ENCODE measurements around the gene ABCC8.

The ABCC8 gene

GRCh38 chr11:17383461-17383860 lies 93.2 kb downstream of the ABCC8 start:
- no peaks in the 10 kb centered on the region for H3K4me1 ChIP-seq (ENCODE audit: control insufficient read depth, insufficient read depth, low read length)
- no peaks in the 10 kb centered on the region for H3K27me3 ChIP-seq (ENCODE audit: control insufficient read depth, insufficient read depth, low read length)
- no peak overlapping the region for H3K4me3 ChIP-seq (ENCODE audit: low read length)
- no peak overlapping the region for H3K27ac ChIP-seq (ENCODE audit: low read depth, low read length)
- no peak overlapping the region for H3K9ac ChIP-seq (ENCODE audit: low read length)
- no peaks in the 10 kb centered on the region for H3K36me3 ChIP-seq (ENCODE audit: control insufficient read depth, insufficient read depth, low read length)

- Histone ChIP-seq H3K9ac (ENCODE audit: low read length) (no peak overlapping the region), H3K27ac (ENCODE audit: low read depth, low read length) (no peak overlapping the region), H3K4me3 (ENCODE audit: low read length) (no peak overlapping the region), H3K27me3 (ENCODE audit: control insufficient read depth, insufficient read depth, low read length) (no peaks in the 10 kb centered on the region), H3K4me1 (ENCODE audit: control insufficient read depth, insufficient read depth, low read length) (no peaks in the 10 kb centered on the region), H3K36me3 (ENCODE audit: control insufficient read depth, insufficient read depth, low read length) (no peaks in the 10 kb centered on the region)
Measured at GRCh38 chr11:17382046-17382728, 94.5 kb downstream of the ABCC8 start.

DNA sequence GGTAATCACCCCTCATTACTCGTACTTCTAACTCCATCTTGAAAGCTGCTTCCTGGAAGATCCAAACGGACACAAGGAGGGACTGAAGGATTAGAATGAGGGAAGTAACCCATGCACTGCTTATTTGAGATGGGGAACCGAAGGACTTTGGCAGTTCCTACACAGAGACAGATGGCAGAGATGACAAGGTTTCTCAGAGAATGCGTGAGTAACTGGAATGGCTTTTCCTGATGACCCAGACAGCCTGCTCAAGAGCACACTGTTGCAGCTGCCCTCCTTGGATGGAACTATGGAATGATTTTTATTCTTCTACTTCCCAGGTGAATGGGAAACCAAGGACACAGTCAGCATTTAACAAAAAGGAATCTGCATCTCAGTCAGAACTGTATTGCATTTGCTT lies 95.5 kb downstream of the ABCC8 start:
- Histone ChIP-seq H3K9ac (ENCODE audit: low read length) (no peak overlapping the region), H3K27ac (ENCODE audit: low read depth, low read length) (no peak overlapping the region), H3K4me1 (ENCODE audit: control insufficient read depth, insufficient read depth, low read length) (no peaks in the 10 kb centered on the region), H3K4me3 (ENCODE audit: low read length) (no peak overlapping the region), H3K27me3 (ENCODE audit: control insufficient read depth, insufficient read depth, low read length) (no peaks in the 10 kb centered on the region), H3K36me3 (ENCODE audit: control insufficient read depth, insufficient read depth, low read length) (no peaks in the 10 kb centered on the region)

- Histone ChIP-seq H3K27me3 (ENCODE audit: control insufficient read depth, insufficient read depth, low read length) (no peaks in the 10 kb centered on the region), H3K9ac (ENCODE audit: low read length) (no peak overlapping the region), H3K4me1 (ENCODE audit: control insufficient read depth, insufficient read depth, low read length) (no peaks in the 10 kb centered on the region), H3K27ac (ENCODE audit: low read depth, low read length) (no peak overlapping the region), H3K36me3 (ENCODE audit: control insufficient read depth, insufficient read depth, low read length) (no peaks in the 10 kb centered on the region), H3K4me3 (ENCODE audit: low read length) (no peak overlapping the region)
Measured at GRCh38 chr11:17379383-17380180, 97.1 kb downstream of the ABCC8 start.

GRCh38 chr11:17378655-17379054 lies 98.0 kb downstream of the ABCC8 start:
- peaks cover under 1% of the 10 kb centered on the region for H3K36me3 ChIP-seq (ENCODE audit: control insufficient read depth, insufficient read depth, low read length)
- no peak overlapping the region for H3K9ac ChIP-seq (ENCODE audit: low read length)
- H3K4me1 ChIP-seq (ENCODE audit: control insufficient read depth, insufficient read depth, low read length): no peaks in the 10 kb centered on the region
- H3K27ac ChIP-seq (ENCODE audit: low read depth, low read length): no peak overlapping the region
- no peak overlapping the region for H3K4me3 ChIP-seq (ENCODE audit: low read length)
- no peaks in the 10 kb centered on the region for H3K27me3 ChIP-seq (ENCODE audit: control insufficient read depth, insufficient read depth, low read length)

GRCh38 chr11:17376493-17376892 lies 100.2 kb downstream of the ABCC8 start:
- no peaks in the 10 kb centered on the region for H3K4me1 ChIP-seq (ENCODE audit: control insufficient read depth, insufficient read depth, low read length)
- no peak overlapping the region for H3K27ac ChIP-seq (ENCODE audit: low read depth, low read length)
- no peak overlapping the region for H3K9ac ChIP-seq (ENCODE audit: low read length)
- peaks cover 17% of the 10 kb centered on the region for H3K36me3 ChIP-seq (ENCODE audit: control insufficient read depth, insufficient read depth, low read length)
- no peaks in the 10 kb centered on the region for H3K27me3 ChIP-seq (ENCODE audit: control insufficient read depth, insufficient read depth, low read length)
- H3K4me3 ChIP-seq (ENCODE audit: low read length): no peak overlapping the region

GRCh38 chr11:17375547-17375946 lies 101.1 kb downstream of the ABCC8 start:
- Histone ChIP-seq H3K4me3 (ENCODE audit: low read length) (no peak overlapping the region), H3K27me3 (ENCODE audit: control insufficient read depth, insufficient read depth, low read length) (no peaks in the 10 kb centered on the region), H3K4me1 (ENCODE audit: control insufficient read depth, insufficient read depth, low read length) (no peaks in the 10 kb centered on the region), H3K9ac (ENCODE audit: low read length) (no peak overlapping the region), H3K27ac (ENCODE audit: low read depth, low read length) (no peak overlapping the region), H3K36me3 (ENCODE audit: control insufficient read depth, insufficient read depth, low read length) (peaks cover 18% of the 10 kb centered on the region)

GRCh38 chr11:17371614-17372013 lies 105.0 kb downstream of the ABCC8 start:
- no peak overlapping the region for H3K9ac ChIP-seq (ENCODE audit: low read length)
- H3K27ac ChIP-seq (ENCODE audit: low read depth, low read length): no peak overlapping the region
- no peak overlapping the region for H3K4me3 ChIP-seq (ENCODE audit: low read length)
- no peaks in the 10 kb centered on the region for H3K4me1 ChIP-seq (ENCODE audit: control insufficient read depth, insufficient read depth, low read length)
- H3K27me3 ChIP-seq (ENCODE audit: control insufficient read depth, insufficient read depth, low read length): no peaks in the 10 kb centered on the region
- H3K36me3 ChIP-seq (ENCODE audit: control insufficient read depth, insufficient read depth, low read length): peaks cover 41% of the 10 kb centered on the region

- no peak overlapping the region for H3K27ac ChIP-seq (ENCODE audit: low read depth, low read length)
- H3K4me1 ChIP-seq (ENCODE audit: control insufficient read depth, insufficient read depth, low read length): no peaks in the 10 kb centered on the region
- H3K4me3 ChIP-seq (ENCODE audit: low read length): no peak overlapping the region
- no peak overlapping the region for H3K9ac ChIP-seq (ENCODE audit: low read length)
- peaks cover 42% of the 10 kb centered on the region for H3K36me3 ChIP-seq (ENCODE audit: control insufficient read depth, insufficient read depth, low read length)
- H3K27me3 ChIP-seq (ENCODE audit: control insufficient read depth, insufficient read depth, low read length): no peaks in the 10 kb centered on the region
Measured at GRCh38 chr11:17369684-17370243, 106.9 kb downstream of the ABCC8 start.

GRCh38 chr11:17369094-17369493 lies 107.6 kb downstream of the ABCC8 start:
- Histone ChIP-seq H3K27me3 (ENCODE audit: control insufficient read depth, insufficient read depth, low read length) (no peaks in the 10 kb centered on the region), H3K27ac (ENCODE audit: low read depth, low read length) (no peak overlapping the region), H3K36me3 (ENCODE audit: control insufficient read depth, insufficient read depth, low read length) (peaks cover 42% of the 10 kb centered on the region), H3K4me3 (ENCODE audit: low read length) (no peak overlapping the region), H3K9ac (ENCODE audit: low read length) (no peak overlapping the region), H3K4me1 (ENCODE audit: control insufficient read depth, insufficient read depth, low read length) (no peaks in the 10 kb centered on the region)

DNA sequence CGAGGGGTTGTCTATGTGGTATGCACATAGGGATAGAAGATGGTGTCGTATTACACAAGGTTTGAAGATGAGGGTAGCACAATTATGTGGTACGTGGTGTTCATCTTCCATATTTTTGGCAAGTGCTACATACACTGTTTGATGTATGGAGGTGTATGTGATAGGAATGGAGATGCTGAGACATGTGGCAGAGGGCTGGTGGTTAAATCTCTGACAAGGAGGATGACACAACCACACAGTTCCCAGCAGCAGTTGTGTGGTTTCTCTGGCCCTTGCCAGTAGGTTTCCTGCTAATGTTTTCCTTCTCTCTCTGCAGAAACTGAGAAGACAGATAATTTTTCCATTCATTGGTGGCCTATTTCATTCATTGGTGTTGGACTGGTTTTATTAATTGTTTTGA lies 108.1 kb downstream of the ABCC8 start:
- Histone ChIP-seq H3K9ac (ENCODE audit: low read length) (no peak overlapping the region), H3K27me3 (ENCODE audit: control insufficient read depth, insufficient read depth, low read length) (no peaks in the 10 kb centered on the region), H3K36me3 (ENCODE audit: control insufficient read depth, insufficient read depth, low read length) (peaks cover 41% of the 10 kb centered on the region), H3K4me3 (ENCODE audit: low read length) (no peak overlapping the region), H3K27ac (ENCODE audit: low read depth, low read length) (no peak overlapping the region), H3K4me1 (ENCODE audit: control insufficient read depth, insufficient read depth, low read length) (no peaks in the 10 kb centered on the region)

- H3K9ac ChIP-seq (ENCODE audit: low read length): no peak overlapping the region
- no peaks in the 10 kb centered on the region for H3K4me1 ChIP-seq (ENCODE audit: control insufficient read depth, insufficient read depth, low read length)
- H3K27ac ChIP-seq (ENCODE audit: low read depth, low read length): no peak overlapping the region
- H3K27me3 ChIP-seq (ENCODE audit: control insufficient read depth, insufficient read depth, low read length): no peaks in the 10 kb centered on the region
- H3K36me3 ChIP-seq (ENCODE audit: control insufficient read depth, insufficient read depth, low read length): peaks cover 25% of the 10 kb centered on the region
- H3K4me3 ChIP-seq (ENCODE audit: low read length): no peak overlapping the region
Measured at GRCh38 chr11:17366495-17366894, 110.2 kb downstream of the ABCC8 start.
